HS-27A (cell line): ENCODE results near the gene SPNS3.

ENCODE experiments used
- DNase-seq: peaks from one replicate; pipeline ENCODE4 v3.0.0-alpha.2; 2012; ENCODE audit warnings: low read depth, missing footprints

Gene SPNS3

GRCh38 chr17:4433515-4434031 is at the start of gene SPNS3:
SPNS3 (plus strand) TSS chr17:4433940; CDS start chr17:4433968, 28 bp downstream.
- no peak for DNase-seq

GRCh38 chr17:4386406-4386805 is 47.3 kb upstream of the SPNS3 start:
- DNase-seq, result no peak

- no peak for DNase-seq
Observed at GRCh38 chr17:4387137-4387536, 46.6 kb upstream of the SPNS3 start.

- no peak for DNase-seq
Observed at GRCh38 chr17:4389079-4389478, 44.7 kb upstream of the SPNS3 start.

- no peak for DNase-seq
Observed at GRCh38 chr17:4393806-4394205, 39.9 kb upstream of the SPNS3 start.

GRCh38 chr17:4394208-4395110 is 39.3 kb upstream of the SPNS3 start:
- no peak for DNase-seq

- no peak for DNase-seq
Observed at GRCh38 chr17:4395111-4395478, 38.6 kb upstream of the SPNS3 start.

- DNase-seq, result no peak
Observed at GRCh38 chr17:4397840-4398239, 35.9 kb upstream of the SPNS3 start.

- DNase-seq, result no peak
Observed at GRCh38 chr17:4405038-4405669, 28.6 kb upstream of the SPNS3 start.

- DNase-seq, result no peak
Observed at GRCh38 chr17:4405699-4406098, 28.0 kb upstream of the SPNS3 start.

- DNase-seq, result no peak
Observed at GRCh38 chr17:4406386-4406785, 27.4 kb upstream of the SPNS3 start.

GRCh38 chr17:4407216-4407615 is 26.5 kb upstream of the SPNS3 start:
- no peak for DNase-seq

GRCh38 chr17:4407851-4408250 is 25.9 kb upstream of the SPNS3 start:
- no peak for DNase-seq

- DNase-seq, result no peak
Observed at GRCh38 chr17:4409659-4410058, 24.1 kb upstream of the SPNS3 start.

GRCh38 chr17:4411201-4411600 is 22.5 kb upstream of the SPNS3 start:
- no peak for DNase-seq

- peak; percentile 40 for DNase-seq
Observed at GRCh38 chr17:4412933-4413831, 20.6 kb upstream of the SPNS3 start.

- no peak for DNase-seq
Observed at GRCh38 chr17:4417129-4417667, 16.5 kb upstream of the SPNS3 start.

GRCh38 chr17:4420692-4421131 is 13.0 kb upstream of the SPNS3 start:
- no peak for DNase-seq

GRCh38 chr17:4422864-4423263 is 10.9 kb upstream of the SPNS3 start:
- no peak for DNase-seq

GRCh38 chr17:4425398-4425797 is 8.3 kb upstream of the SPNS3 start:
- no peak for DNase-seq

GRCh38 chr17:4426499-4427208 is 7.1 kb upstream of the SPNS3 start:
- DNase-seq, result no peak
